Pancreas (tissue), 10 donors: ENCODE data around the gene FBN3. TPM values are rescaled to one million over a fixed set of nuclear protein-coding genes. Genes with fewer than 3 reads are reported as not detected.

Experiments used
- ATAC-seq, 4 donors: fragments of 200-7000 bp; cut with Tn5 transposase; one replicate each; pipeline versions ENCODE4 v1.8.0 to v1.9.1; 2020; ENCODE audit warnings: mild to moderate bottlenecking in 4 of 4, moderate library complexity in 4 of 4
- DNase-seq, 6 donors: peaks; one replicate each; pipeline ENCODE4 v3.0.0-alpha.2; 2020
- FAIRE-seq: peaks from 2 replicates; lab custom pipeline; 2012; peaks lifted over from hg19 to GRCh38; lab: Jason Lieb, UNC
- H3K27ac ChIP-seq, 4 donors: fragments of 200-600 bp; sonication (generic); 1 replicate in 3 of 4; 2 replicates in 1 of 4; pipeline versions ENCODE4 v1.5.0 to v1.8.0; 2020
- H3K27me3 ChIP-seq, 4 donors: fragments of 200-600 bp; one replicate each; pipeline ENCODE4 v1.8.0; 2021
- H3K36me3 ChIP-seq, 3 donors: fragments of 200-600 bp; sonication (generic) in 1 of 3; one replicate each; pipeline versions ENCODE4 v1.5.0 to v1.8.0; 2020 to 2021
- H3K4me1 ChIP-seq, 3 donors: fragments of 200-600 bp; one replicate each; pipeline ENCODE4 v1.8.0; 2021
- H3K4me3 ChIP-seq, 4 donors: fragments of 200-600 bp; sonication (generic) in 2 of 4; one replicate each; pipeline versions ENCODE4 v1.5.0 to v1.8.0; 2020 to 2021
- H3K9me3 ChIP-seq, 4 donors: fragments of 200-600 bp; one replicate each; pipeline ENCODE4 v1.8.0; 2021
- WGBS, 2 donors: extraction: QIAGEN DNeasy Blood & Tissue Kit; methylation state at CpG; one replicate each; pipeline ENCODE4 v1.1.7; 2013; 5-methylcytosine and 5-hydroxymethylcytosine counted together
- intact Hi-C, 3 donors: fragments of 100-400 bp; cut with DNase I; formaldehyde crosslinking; loops; one replicate each; pipeline versions ENCODE4 v1.11.1 to v1.14.2; 2022
- polyA plus RNA-seq, 2 donors: library from polyadenylated mRNA; stranded (reverse); fragments of 200-250 nt; gene quantifications; one replicate each; pipeline ENCODE4 v1.2.3, GENCODE V29; 2013
- total RNA-seq, 6 donors: library from RNA; stranded (reverse); fragmentation: NEBNext Ultra II Directional in 4 of 6; extraction: Animal tissue kit (Norgen Biotek cat#: 25700) in 4 of 6; gene quantifications; one replicate each; pipeline versions ENCODE4 v1.2.1 to v1.2.4, GENCODE V29; 2021 to 2023
- TF ChIP-seq, protein P1 (sequence below), 4 donors: fragments of 200-600 bp; sonication (generic) in 3 of 4; IDR thresholded peaks; one replicate each; pipeline versions ENCODE4 v1.5.0 to v1.8.0; 2021; ENCODE audit warnings: antibody characterized with exemption in 4 of 4
- donor health status: healthy with polysubstance abuse.
- donor health status: DM: no; HTN: no; CAD: no; lungs with moderate emphysema.
- donor health status: DM: no; HTN: no; CAD: no.
- donor health status: control.
- donor health status: control.
- donor health status: Bipolar disorder and iron deficiency.
- donor health status: DM: yes; HTN: yes; CAD: no.
- donor health status: DM: no; HTN: no; CAD: no.
- donor health status: DM: no; HTN: no; CAD: no.
- donor health status: DM: yes; HTN: yes; CAD: no.

Gene FBN3
- total and polyA plus RNA-seq, 8 donors: under 0.01 to 0.20 (median 0.03) TPM; not detected in 2

GRCh38 chr19:8094336-8094735 is 55.1 kb downstream of the FBN3 start:
- FAIRE-seq: no peak
- DNase-seq: no peak
- H3K4me3 ChIP-seq: no peak overlapping the region
- no peak for ATAC-seq
- 79 to 83% methylated on average over 6 of the region's 6 CpGs for WGBS, 2 donors
- intact Hi-C loops: no loop called here
- no peak overlapping the region for H3K27ac ChIP-seq
- peaks cover 0 to 4% (median 2%) of the 10 kb centered on the region in 4 donors for H3K9me3 ChIP-seq
- H3K27me3 ChIP-seq: no peaks in the 10 kb centered on the region
- H3K36me3 ChIP-seq: no peaks in the 10 kb centered on the region
- TF ChIP-seq, protein P1, sequence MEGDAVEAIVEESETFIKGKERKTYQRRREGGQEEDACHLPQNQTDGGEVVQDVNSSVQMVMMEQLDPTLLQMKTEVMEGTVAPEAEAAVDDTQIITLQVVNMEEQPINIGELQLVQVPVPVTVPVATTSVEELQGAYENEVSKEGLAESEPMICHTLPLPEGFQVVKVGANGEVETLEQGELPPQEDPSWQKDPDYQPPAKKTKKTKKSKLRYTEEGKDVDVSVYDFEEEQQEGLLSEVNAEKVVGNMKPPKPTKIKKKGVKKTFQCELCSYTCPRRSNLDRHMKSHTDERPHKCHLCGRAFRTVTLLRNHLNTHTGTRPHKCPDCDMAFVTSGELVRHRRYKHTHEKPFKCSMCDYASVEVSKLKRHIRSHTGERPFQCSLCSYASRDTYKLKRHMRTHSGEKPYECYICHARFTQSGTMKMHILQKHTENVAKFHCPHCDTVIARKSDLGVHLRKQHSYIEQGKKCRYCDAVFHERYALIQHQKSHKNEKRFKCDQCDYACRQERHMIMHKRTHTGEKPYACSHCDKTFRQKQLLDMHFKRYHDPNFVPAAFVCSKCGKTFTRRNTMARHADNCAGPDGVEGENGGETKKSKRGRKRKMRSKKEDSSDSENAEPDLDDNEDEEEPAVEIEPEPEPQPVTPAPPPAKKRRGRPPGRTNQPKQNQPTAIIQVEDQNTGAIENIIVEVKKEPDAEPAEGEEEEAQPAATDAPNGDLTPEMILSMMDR (IDR thresholded peaks at IDR 0.05): no peak
- no peaks in the 10 kb centered on the region for H3K4me1 ChIP-seq

DNA sequence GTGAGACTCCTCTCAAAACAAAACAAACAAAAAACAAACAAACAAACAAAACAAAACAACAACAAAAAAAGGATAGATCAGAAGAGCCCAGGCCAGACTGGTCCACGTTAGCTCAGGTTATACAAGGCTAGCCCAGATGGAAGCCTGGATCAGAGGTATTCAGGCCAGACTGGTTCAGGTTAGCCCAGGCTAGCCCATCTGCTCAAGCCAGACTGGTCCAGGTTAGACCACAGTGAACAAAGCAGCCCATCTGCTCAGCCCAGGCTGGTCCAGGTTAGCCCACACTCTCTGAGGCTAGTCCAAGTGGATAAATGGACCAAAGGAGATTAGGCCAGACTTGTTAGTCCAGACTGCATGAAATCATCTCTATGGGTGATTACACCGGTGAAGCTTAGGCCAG is 55.7 kb downstream of the FBN3 start:
- Histone ChIP-seq H3K27ac (no peak overlapping the region), H3K9me3 (peaks cover 0 to 4% (median 2%) of the 10 kb centered on the region in 4 donors), H3K4me1 (no peaks in the 10 kb centered on the region), H3K27me3 (no peaks in the 10 kb centered on the region), H3K36me3 (no peaks in the 10 kb centered on the region), H3K4me3 (no peak overlapping the region)
- WGBS, 2 donors: 91 to 97% methylated on average over 2 of the region's 2 CpGs
- no peak for DNase-seq
- FAIRE-seq: no peak
- ATAC-seq: no peak
- intact Hi-C loops: no loop called here
- TF ChIP-seq, protein P1 (IDR thresholded peaks at IDR 0.05): no peak

DNA sequence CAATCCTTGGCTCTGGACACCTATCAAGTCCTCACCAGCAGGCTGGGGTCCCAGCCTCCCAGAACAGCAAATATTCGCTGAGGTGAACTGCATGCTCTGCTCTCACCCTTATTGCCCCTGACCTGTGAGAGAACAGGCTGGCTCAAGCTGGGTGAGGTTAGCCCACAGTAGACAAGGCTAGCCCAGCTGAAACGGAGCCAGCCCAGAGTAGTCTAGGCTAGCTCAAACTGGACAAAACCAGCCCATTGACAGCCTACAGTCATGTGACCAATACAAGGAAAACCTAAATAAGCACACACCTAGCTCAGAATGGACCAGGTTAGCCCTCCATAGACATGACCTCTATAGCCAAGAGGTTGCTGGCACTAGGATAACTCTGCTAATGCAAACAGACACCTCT is 58.4 kb downstream of the FBN3 start:
- Histone ChIP-seq H3K27ac (no peak overlapping the region), H3K27me3 (no peaks in the 10 kb centered on the region), H3K4me1 (no peaks in the 10 kb centered on the region), H3K9me3 (peaks cover 0 to 4% (median 2%) of the 10 kb centered on the region in 4 donors), H3K4me3 (no peak overlapping the region), H3K36me3 (no peaks in the 10 kb centered on the region)
- intact Hi-C loops: no loop called here
- ATAC-seq (no peak), FAIRE-seq (no peak), DNase-seq (no peak)
- TF ChIP-seq, protein P1 (IDR thresholded peaks at IDR 0.05): no peak
- WGBS, 2 donors: 80 to 86% methylated on average over 2 of the region's 2 CpGs

DNA sequence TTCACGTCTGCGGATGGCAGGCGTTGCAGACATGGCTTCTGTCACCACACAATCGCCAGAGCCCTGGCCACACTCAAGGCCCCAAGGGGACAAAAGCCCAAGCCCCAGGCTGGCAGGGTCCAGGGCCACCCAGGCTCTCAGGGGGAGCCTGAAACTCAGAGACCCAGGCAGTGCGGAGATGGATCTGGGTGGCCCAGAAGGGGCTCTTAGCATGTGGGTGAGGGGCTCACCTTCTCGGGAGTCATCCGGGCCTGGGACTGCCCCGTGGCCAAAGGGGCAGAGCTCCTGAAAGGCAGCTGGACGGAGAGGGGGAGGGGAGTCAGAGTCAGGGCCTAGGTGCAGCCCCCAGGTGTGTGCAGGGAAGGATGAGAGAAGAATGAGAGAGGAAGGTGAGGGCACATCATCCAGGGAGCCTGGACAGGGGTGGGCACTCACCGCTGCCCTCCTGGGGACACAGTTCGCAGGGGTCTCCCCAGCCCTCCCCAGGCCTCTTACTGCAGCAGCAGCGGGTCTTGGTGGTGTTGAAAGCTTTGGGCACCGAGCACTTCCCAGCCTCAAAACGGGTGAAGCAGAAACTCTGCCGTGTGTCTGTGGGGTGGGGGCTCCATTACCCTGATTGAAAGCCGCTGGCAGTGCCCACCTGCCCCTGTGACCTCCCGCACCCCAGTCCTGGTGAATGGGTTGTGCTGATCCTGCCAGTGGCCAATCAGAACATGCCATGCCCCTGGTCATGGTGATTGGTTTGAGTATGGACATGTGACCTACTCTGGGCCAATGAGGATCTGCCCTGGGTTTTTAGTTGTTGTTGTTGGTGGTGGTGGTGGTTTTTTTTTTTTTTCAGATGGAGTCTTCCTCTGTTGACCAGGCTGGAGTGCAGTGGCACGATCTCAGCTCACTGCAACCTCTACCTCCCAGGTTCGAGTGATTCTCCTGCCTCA is 59.5 kb downstream of the FBN3 start:
- TF ChIP-seq, protein P1 (IDR thresholded peaks at IDR 0.05): no peak
- no peak for FAIRE-seq
- Histone ChIP-seq H3K4me3 (no peak overlapping the region), H3K36me3 (no peaks in the 10 kb centered on the region), H3K27me3 (no peaks in the 10 kb centered on the region), H3K9me3 (no peaks in the 10 kb centered on the region), H3K4me1 (no peaks in the 10 kb centered on the region), H3K27ac (no peak overlapping the region)
- no peak for ATAC-seq
- WGBS, 2 donors: 77 to 81% methylated on average over 18 to 19 of the region's 19 CpGs
- intact Hi-C loops: no loop called here
- no peak for DNase-seq
